ENCODE results near the gene WRAP73. TPM values are rescaled to one million over a fixed set of nuclear protein-coding genes. Genes with fewer than 3 reads are reported as not detected.

Gene WRAP73
- total and polyA plus RNA-seq, 9 of the 15 experiments (the other 6 are each of a cell fraction or from before 2014, with no cell fraction given): 4.3 to 51.8 (median 30.1) TPM

- FAIRE-seq (no peak), ATAC-seq (no peak), DNase-seq (ENCODE audit: extremely low read depth in 1 of 4, low spot score in 3 of 4) (no peak)
- no peaks in the 10 kb centered on the region for H3K9me1 ChIP-seq (ENCODE audit: control insufficient read depth, insufficient read depth, low read length)
- intact Hi-C loops (cut with micrococcal nuclease) (no loop called here), in situ Hi-C loops (cut with MboI) (no loop called here)
- H2AFZ ChIP-seq (ENCODE audit: low read depth, low read length): no peak overlapping the region
- WGBS (ENCODE audit: insufficient coverage, low coverage, missing lambda C conversion rate): 24% methylated on average over 7 of the region's 7 CpGs
- no peaks in the 10 kb centered on the region for H3K79me2 ChIP-seq (ENCODE audit: control insufficient read depth, insufficient read depth, low read length)
- H3K4me3 ChIP-seq: no peak overlapping the region
- H3K4me2 ChIP-seq (ENCODE audit: insufficient read depth, low read length): no peak overlapping the region
- H4K20me1 ChIP-seq (replicated peaks; ENCODE audit: control insufficient read depth, insufficient read depth, low read length): peaks cover 25% of the 10 kb centered on the region
- POLR2A ChIA-PET: no interaction called here
- H3K27ac ChIP-seq (ENCODE audit: extremely low read depth, low read depth, low read length): no peak overlapping the region
- TF ChIP-seq TCF15 (CRISPR knock-in tag; IDR thresholded peaks at IDR 0.05) (no peak), ARNT (IDR thresholded peaks at IDR 0.05) (no peak), NCOA2 (IDR thresholded peaks at IDR 0.05; ENCODE audit: partially characterized antibody in 2 of 2) (no peak), ZHX1 (conservative IDR thresholded peaks at IDR 0.05; ENCODE audit: low read length) (no peak), DMBX1 (CRISPR knock-in tag; IDR thresholded peaks at IDR 0.05; ENCODE audit: borderline replicate concordance) (no peak)
- no peaks in the 10 kb centered on the region for H3K36me3 ChIP-seq (ENCODE audit: control insufficient read depth, insufficient read depth, low read length)
- no peak overlapping the region for H3K9ac ChIP-seq (ENCODE audit: insufficient read depth in 1 of 2, low read depth in 2 of 2, low read length in 2 of 2)
- peaks cover 4 to 23% of the 10 kb centered on the region in 2 experiments; a peak in 3 of 5 replicates for H3K4me1 ChIP-seq (replicated peaks in 1 of 2; ENCODE audit: control insufficient read depth in 2 of 2, insufficient read depth in 2 of 2, low read length in 2 of 2)
- H3K27me3 ChIP-seq (ENCODE audit: control insufficient read depth in 2 of 2, insufficient read depth in 2 of 2, low read length in 2 of 2): peaks cover 26 to 80% of the 10 kb centered on the region in 2 experiments; a peak in 4 of 5 replicates
- H3K9me3 ChIP-seq (replicated peaks; ENCODE audit: control insufficient read depth, insufficient read depth, low read depth, low read length): no peaks in the 10 kb centered on the region
- CTCF ChIA-PET (ENCODE audit: low intra/inter-chr PET ratio): no interaction called here
- no TSS peak for BruUV-seq (replicated peaks)
Observed at GRCh38 chr1:3612123-3612522, 37.8 kb downstream of the WRAP73 start.
